Brain microvascular endothelial cell (primary cell): ENCODE results near the gene POLR1H.

Experiments used
- DNase-seq: peaks from one replicate; pipeline ENCODE4 v3.0.0-alpha.2; 2020
- H3K27ac ChIP-seq: fragments of 250-450 bp; sonication (Bioruptor Pico); 2 replicates; pipeline ENCODE4 v1.5.1; 2020; ENCODE audit warnings: mild to moderate bottlenecking, moderate library complexity
- H3K27me3 ChIP-seq: fragments of 250-450 bp; sonication (Bioruptor Pico); replicated peaks from 2 replicates; pipeline ENCODE4 v1.5.1; 2020; ENCODE audit warnings: mild to moderate bottlenecking
- H3K36me3 ChIP-seq: fragments of 250-450 bp; sonication (Bioruptor Pico); replicated peaks from 2 replicates; pipeline ENCODE4 v1.5.1; 2020; ENCODE audit warnings: mild to moderate bottlenecking
- H3K4me3 ChIP-seq: 2 replicates; pipeline ENCODE4 v1.5.1; 2011; ENCODE audit warnings: low read depth, mild to moderate bottlenecking, control low read depth, low read length, moderate library complexity
- CTCF ChIP-seq: IDR thresholded peaks from 2 replicates; pipeline ENCODE4 v1.5.1; 2011; ENCODE audit warnings: low read depth, mild to moderate bottlenecking, moderate library complexity, low read length, control low read depth, inconsistent platforms; ENCODE audit errors: missing control alignments
- in situ Hi-C: cut with HindIII; loops from 2 replicates; pipeline ENCODE4 v1.10.0; 2017; ENCODE audit warnings: low sequenced_read_pairs, low pct_ligation_motif_present

The POLR1H gene

GRCh38 chr6:30111266-30111856 lies 50.3 kb downstream of the POLR1H start:
- Histone ChIP-seq H3K4me3 (no peak overlapping the region), H3K27me3 (peaks cover 20% of the 10 kb centered on the region), H3K27ac (no peak overlapping the region), H3K36me3 (no peaks in the 10 kb centered on the region)
- in situ Hi-C loops: no loop called here
- DNase-seq: no peak
- no peak for TF ChIP-seq CTCF

- Histone ChIP-seq H3K36me3 (no peaks in the 10 kb centered on the region), H3K27me3 (peaks cover 18% of the 10 kb centered on the region), H3K4me3 (no peak overlapping the region), H3K27ac (no peak overlapping the region)
- DNase-seq: no peak
- in situ Hi-C loops: no loop called here
- no peak for TF ChIP-seq CTCF
Observed at GRCh38 chr6:30112402-30112994, 51.4 kb downstream of the POLR1H start.

- Histone ChIP-seq H3K27ac (no peak within 1 kb of the TSS), H3K4me3 (no peak within 1 kb of the TSS), H3K36me3 (no peaks in the 10 kb centered on the region), H3K27me3 (peaks cover 14% of the 10 kb centered on the region)
- DNase-seq: no peak
- TF ChIP-seq CTCF: no peak
- in situ Hi-C loops: no loop called here
Observed at GRCh38 chr6:30113003-30113759, 52.1 kb downstream of the POLR1H start, which contains the start of gene TRIM31. TRIM31 (minus strand) TSS chr6:30113090; CDS start chr6:30112805, 285 bp downstream.

GRCh38 chr6:30113841-30114240 lies 52.8 kb downstream of the POLR1H start:
- no peak for TF ChIP-seq CTCF
- no peaks in the 10 kb centered on the region for H3K36me3 ChIP-seq
- peaks cover 14% of the 10 kb centered on the region for H3K27me3 ChIP-seq
- no peak overlapping the region for H3K4me3 ChIP-seq
- in situ Hi-C loops: no loop called here
- DNase-seq: no peak
- no peak overlapping the region for H3K27ac ChIP-seq
